SU-DHL-6 (cell line): ENCODE data around the gene ZDHHC6.

Experiments used
- H2AFZ ChIP-seq: fragments of 200-600 bp; sonication (generic); 2 replicates; pipeline ENCODE4 v1.6.1; 2014; ENCODE audit warnings: low read depth, mild to moderate bottlenecking, moderate library complexity, mixed read lengths, antibody characterized with exemption, low read length; ENCODE audit not compliant: severe bottlenecking
- H3F3A ChIP-seq: fragments of 200-600 bp; shearing (Covaris generic); 2 replicates; pipeline ENCODE4 v1.6.0; 2016; ENCODE audit warnings: antibody characterized with exemption, mild to moderate bottlenecking; ENCODE audit not compliant: insufficient read depth
- H3K27ac ChIP-seq: fragments of 200-600 bp; sonication (generic); 2 replicates; pipeline ENCODE4 v1.5.1; 2016; ENCODE audit warnings: low read depth, mild to moderate bottlenecking, low read length, moderate library complexity, mixed read lengths
- H3K27me3 ChIP-seq: fragments of 200-600 bp; sonication (generic), shearing (Covaris generic); 2 replicates; pipeline ENCODE4 v1.6.0; 2014; ENCODE audit warnings: mild to moderate bottlenecking, low read length
- H3K36me3 ChIP-seq: fragments of 200-600 bp; sonication (generic); 2 replicates; pipeline ENCODE4 v1.6.1; 2014; ENCODE audit warnings: mild to moderate bottlenecking, low read length, mixed read lengths
- H3K4me2 ChIP-seq: fragments of 300-600, 200-600 bp; shearing (Covaris generic), sonication (generic); 2 replicates; pipeline ENCODE4 v1.6.0; 2014; ENCODE audit warnings: low read length, low read depth, mild to moderate bottlenecking; ENCODE audit not compliant: poor library complexity, severe bottlenecking
- H3K4me3 ChIP-seq: fragments of 200-600 bp; sonication (generic); 2 replicates; pipeline ENCODE4 v1.5.1; 2014; ENCODE audit warnings: antibody characterized with exemption, low read length, mild to moderate bottlenecking, mixed read lengths; ENCODE audit not compliant: insufficient read depth, poor library complexity, severe bottlenecking
- H3K79me2 ChIP-seq: fragments of 200-600 bp; sonication (generic); 2 replicates; pipeline ENCODE4 v1.6.1; 2014; ENCODE audit warnings: mild to moderate bottlenecking, low read length, moderate library complexity; ENCODE audit not compliant: insufficient read depth
- H3K9ac ChIP-seq: fragments of 200-600 bp; sonication (generic); 2 replicates; pipeline ENCODE4 v1.7.0; 2014; ENCODE audit warnings: mild to moderate bottlenecking, low read length
- H3K9me2 ChIP-seq: fragments of 200-600 bp; sonication (generic); replicated peaks from 2 replicates; pipeline ENCODE4 v1.6.1; 2014; ENCODE audit warnings: low read length; ENCODE audit not compliant: insufficient read depth
- H3K9me3 ChIP-seq: fragments of 200-600 bp; sonication (generic); 2 replicates; pipeline ENCODE4 v1.6.1; 2014; ENCODE audit warnings: low read length, mixed read lengths; ENCODE audit not compliant: insufficient read depth
- H4K20me1 ChIP-seq: fragments of 200-600 bp; sonication (generic); 2 replicates; pipeline ENCODE4 v1.6.1; 2014; ENCODE audit warnings: low read depth, mild to moderate bottlenecking, antibody characterized with exemption, low read length, moderate library complexity, mixed read lengths
- EZH2phosphoT487 ChIP-seq: fragments of 200-600 bp; sonication (generic), shearing (Covaris generic); conservative IDR thresholded peaks from 2 replicates; pipeline ENCODE4 v1.6.1; 2018; ENCODE audit warnings: mild to moderate bottlenecking, antibody characterized with exemption, low read length, moderate library complexity, mixed read lengths
- TF ChIP-seq, protein P1 (sequence below): fragments of 200-600 bp; sonication (generic); IDR thresholded peaks from one replicate; pipeline ENCODE4 v1.5.1; 2017; ENCODE audit warnings: antibody characterized with exemption, mild to moderate bottlenecking, low read length, moderate library complexity; ENCODE audit not compliant: insufficient read depth, poor library complexity, severe bottlenecking

ZDHHC6 gene

DNA sequence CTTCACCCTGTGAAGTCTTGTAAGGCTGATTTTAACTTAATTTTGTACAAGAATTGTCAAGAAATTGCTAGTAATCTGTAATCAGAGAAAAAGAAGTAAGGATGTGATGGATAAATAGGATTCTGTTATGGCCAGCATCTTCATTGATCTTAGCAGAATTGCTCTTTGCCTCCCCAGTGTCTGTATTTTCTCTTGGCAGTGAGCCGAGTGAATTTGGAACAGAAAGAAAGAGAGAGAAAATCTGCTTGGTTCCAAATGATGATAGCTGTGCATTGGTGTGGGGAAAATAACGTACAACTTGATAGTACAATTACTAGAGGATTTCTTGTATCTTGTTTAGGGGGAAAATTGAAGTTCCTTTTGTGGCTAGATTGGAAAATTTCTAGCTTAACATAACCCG is 34.9 kb upstream of the ZDHHC6 start:
- Histone ChIP-seq H3K36me3 (no peaks in the 10 kb centered on the region), H3K4me2 (no peak overlapping the region), H2AFZ (no peak overlapping the region), H3K9me3 (no peaks in the 10 kb centered on the region), H3K27ac (no peak overlapping the region), H3F3A (no peaks in the 10 kb centered on the region), H3K27me3 (no peaks in the 10 kb centered on the region), H3K4me3 (no peak overlapping the region), H3K9me2 (no peaks in the 10 kb centered on the region), H4K20me1 (no peaks in the 10 kb centered on the region), H3K9ac (no peak overlapping the region), H3K79me2 (peaks cover 4% of the 10 kb centered on the region)
- TF ChIP-seq, protein P1, sequence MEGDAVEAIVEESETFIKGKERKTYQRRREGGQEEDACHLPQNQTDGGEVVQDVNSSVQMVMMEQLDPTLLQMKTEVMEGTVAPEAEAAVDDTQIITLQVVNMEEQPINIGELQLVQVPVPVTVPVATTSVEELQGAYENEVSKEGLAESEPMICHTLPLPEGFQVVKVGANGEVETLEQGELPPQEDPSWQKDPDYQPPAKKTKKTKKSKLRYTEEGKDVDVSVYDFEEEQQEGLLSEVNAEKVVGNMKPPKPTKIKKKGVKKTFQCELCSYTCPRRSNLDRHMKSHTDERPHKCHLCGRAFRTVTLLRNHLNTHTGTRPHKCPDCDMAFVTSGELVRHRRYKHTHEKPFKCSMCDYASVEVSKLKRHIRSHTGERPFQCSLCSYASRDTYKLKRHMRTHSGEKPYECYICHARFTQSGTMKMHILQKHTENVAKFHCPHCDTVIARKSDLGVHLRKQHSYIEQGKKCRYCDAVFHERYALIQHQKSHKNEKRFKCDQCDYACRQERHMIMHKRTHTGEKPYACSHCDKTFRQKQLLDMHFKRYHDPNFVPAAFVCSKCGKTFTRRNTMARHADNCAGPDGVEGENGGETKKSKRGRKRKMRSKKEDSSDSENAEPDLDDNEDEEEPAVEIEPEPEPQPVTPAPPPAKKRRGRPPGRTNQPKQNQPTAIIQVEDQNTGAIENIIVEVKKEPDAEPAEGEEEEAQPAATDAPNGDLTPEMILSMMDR = no peak
- TF ChIP-seq EZH2phosphoT487 = no peak

DNA sequence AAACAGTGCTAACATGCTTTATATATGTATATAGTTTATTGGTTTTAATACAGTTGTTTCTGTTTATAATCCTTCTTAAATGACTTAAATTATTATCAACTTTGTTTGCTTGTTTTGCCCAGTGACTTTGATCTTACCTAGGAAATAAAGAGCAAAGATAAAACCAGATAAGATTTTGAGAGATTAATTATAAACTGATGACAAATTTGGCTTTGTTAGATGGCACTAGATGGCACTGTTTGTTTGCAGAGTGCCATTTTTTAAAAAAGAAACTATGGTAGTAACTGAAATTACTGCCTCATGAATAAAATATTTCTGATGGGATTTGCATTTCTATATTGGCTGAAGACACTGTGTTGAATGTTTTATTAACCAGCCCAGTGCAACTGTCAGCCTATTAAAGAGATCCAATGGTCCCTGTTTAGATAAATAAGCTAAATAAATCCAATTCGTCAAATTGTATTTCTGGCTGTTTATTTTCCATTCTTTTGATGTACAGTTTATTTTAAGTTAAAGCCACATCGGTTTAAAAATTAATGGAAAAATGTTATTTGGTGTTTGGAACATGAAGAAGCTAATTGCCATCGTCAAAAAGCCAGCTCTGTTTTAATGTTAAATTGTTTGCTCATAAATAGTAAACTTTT is 29.0 kb upstream of the ZDHHC6 start:
- Histone ChIP-seq H3K4me2 (no peak overlapping the region), H3K79me2 (peaks cover 20% of the 10 kb centered on the region), H3F3A (0 out of 2 replicates have a peak, but pooled peaks cover 4% of the 10 kb centered on the region), H4K20me1 (no peaks in the 10 kb centered on the region), H3K27me3 (no peaks in the 10 kb centered on the region), H3K9me2 (no peaks in the 10 kb centered on the region), H3K9me3 (no peaks in the 10 kb centered on the region), H3K27ac (no peak overlapping the region), H3K4me3 (no peak overlapping the region), H3K36me3 (no peaks in the 10 kb centered on the region), H3K9ac (no peak overlapping the region), H2AFZ (no peak overlapping the region)
- TF ChIP-seq, protein P1 = peak; percentile 31
- no peak for TF ChIP-seq EZH2phosphoT487

DNA sequence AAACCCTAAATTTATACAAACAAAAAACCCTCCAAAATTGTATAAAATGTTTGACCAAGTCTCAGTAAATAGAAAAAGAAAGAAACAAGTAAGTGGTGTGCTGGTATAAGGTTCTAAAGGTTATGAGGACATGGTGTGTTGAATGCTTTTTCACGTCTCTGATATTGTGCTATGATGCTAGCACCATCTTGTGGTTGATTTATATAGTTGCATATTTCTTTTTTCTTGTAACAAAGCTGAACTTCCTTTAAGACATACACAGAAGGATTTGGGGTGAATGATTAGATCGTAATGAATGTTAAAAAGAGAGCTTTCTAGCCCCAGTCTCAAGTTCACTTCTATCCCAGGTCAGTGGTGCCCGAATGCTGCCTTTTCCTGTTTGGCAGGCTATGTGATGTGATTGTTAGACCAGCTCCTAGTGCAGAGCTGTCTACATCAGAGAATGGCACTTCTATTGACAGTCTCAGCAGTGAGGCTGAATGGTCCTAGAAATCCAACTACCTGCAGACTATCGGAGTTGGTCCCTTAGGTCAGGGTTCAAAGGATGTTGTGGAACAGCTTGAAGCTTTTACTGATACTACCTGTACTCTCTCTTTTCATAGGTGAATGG is 25.3 kb upstream of the ZDHHC6 start:
- Histone ChIP-seq H3K79me2 (peaks cover 20% of the 10 kb centered on the region; the same call in 1 of the 2 replicates), H3K9ac (no peak overlapping the region), H3K27ac (no peak overlapping the region), H3F3A (0 out of 2 replicates have a peak, but pooled peaks cover 5% of the 10 kb centered on the region), H3K9me3 (no peaks in the 10 kb centered on the region), H2AFZ (no peak overlapping the region), H3K4me2 (no peak overlapping the region), H4K20me1 (no peaks in the 10 kb centered on the region), H3K9me2 (no peaks in the 10 kb centered on the region), H3K27me3 (no peaks in the 10 kb centered on the region), H3K36me3 (no peaks in the 10 kb centered on the region; the same call in 1 of the 2 replicates), H3K4me3 (no peak overlapping the region)
- no peak for TF ChIP-seq EZH2phosphoT487
- TF ChIP-seq, protein P1 = peak; percentile 52
